Upper lobe of left lung (tissue), 4 donors: Measurements from ENCODE around the gene WIPF1.

Experiments
- EP300 ChIP-seq, 4 donors: sonication (generic); formaldehyde crosslinking; IDR thresholded peaks; one replicate each; pipeline ENCODE4 v1.5.1; 2017; ENCODE audit warnings: antibody characterized with exemption in 4 of 4, control low read depth in 2 of 4
- POLR2A ChIP-seq, 4 donors: fragments of 450-650 bp; IDR thresholded peaks; one replicate each; pipeline ENCODE4 v1.5.1; 2016 to 2017; ENCODE audit warnings: antibody characterized with exemption in 4 of 4, mild to moderate bottlenecking in 2 of 4
- TF ChIP-seq, protein P1 (sequence below), 6 experiments: fragments of 450-650 bp in 4 of 6; fragments of 200-600 bp in 2 of 6; sonication (generic) in 2 of 6; IDR thresholded peaks; one replicate each; pipeline ENCODE4 v1.5.1; 2016 to 2019; ENCODE audit warnings: antibody characterized with exemption in 6 of 6

DNA sequence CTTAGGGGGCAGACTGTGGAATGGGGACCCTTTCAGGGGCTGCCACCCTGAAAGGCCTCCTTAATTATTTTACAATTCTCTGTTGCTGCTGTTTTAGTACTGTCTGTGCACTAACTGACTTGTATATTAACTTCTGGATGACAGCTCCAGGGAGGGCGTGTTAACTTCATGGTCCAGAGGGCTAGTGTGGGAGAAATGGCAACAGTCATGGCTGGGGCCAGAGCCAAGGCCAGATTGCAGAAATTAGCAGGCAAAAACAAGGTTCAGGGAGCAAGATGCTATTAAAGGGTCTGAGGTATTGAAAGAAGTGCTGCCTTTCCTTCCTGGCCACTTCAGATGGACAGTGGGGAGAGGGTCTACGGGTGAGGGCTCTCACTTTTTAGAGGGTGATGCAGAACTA is 9.1 kb downstream of the WIPF1 start:
- TF ChIP-seq, protein P1, sequence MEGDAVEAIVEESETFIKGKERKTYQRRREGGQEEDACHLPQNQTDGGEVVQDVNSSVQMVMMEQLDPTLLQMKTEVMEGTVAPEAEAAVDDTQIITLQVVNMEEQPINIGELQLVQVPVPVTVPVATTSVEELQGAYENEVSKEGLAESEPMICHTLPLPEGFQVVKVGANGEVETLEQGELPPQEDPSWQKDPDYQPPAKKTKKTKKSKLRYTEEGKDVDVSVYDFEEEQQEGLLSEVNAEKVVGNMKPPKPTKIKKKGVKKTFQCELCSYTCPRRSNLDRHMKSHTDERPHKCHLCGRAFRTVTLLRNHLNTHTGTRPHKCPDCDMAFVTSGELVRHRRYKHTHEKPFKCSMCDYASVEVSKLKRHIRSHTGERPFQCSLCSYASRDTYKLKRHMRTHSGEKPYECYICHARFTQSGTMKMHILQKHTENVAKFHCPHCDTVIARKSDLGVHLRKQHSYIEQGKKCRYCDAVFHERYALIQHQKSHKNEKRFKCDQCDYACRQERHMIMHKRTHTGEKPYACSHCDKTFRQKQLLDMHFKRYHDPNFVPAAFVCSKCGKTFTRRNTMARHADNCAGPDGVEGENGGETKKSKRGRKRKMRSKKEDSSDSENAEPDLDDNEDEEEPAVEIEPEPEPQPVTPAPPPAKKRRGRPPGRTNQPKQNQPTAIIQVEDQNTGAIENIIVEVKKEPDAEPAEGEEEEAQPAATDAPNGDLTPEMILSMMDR (IDR thresholded peaks at IDR 0.05): no peak
- TF ChIP-seq POLR2A (IDR thresholded peaks at IDR 0.05) (no peak), EP300 (IDR thresholded peaks at IDR 0.05) (no peak)
